GM18505 (cell line): ENCODE results near the gene VWA7.

Experiments used
- ATAC-seq: cut with Tn5 transposase; IDR thresholded peaks from one replicate; pipeline ENCODE4 v1.9.1; 2021; ENCODE audit not compliant: unreplicated experiment
- POLR2A ChIP-seq: IDR thresholded peaks from 4 replicates; pipeline ENCODE4 v1.6.1; 2011; ENCODE audit warnings: borderline replicate concordance; ENCODE audit not compliant: insufficient read depth, insufficient read length; ENCODE audit errors: extremely low read depth

Gene VWA7

DNA sequence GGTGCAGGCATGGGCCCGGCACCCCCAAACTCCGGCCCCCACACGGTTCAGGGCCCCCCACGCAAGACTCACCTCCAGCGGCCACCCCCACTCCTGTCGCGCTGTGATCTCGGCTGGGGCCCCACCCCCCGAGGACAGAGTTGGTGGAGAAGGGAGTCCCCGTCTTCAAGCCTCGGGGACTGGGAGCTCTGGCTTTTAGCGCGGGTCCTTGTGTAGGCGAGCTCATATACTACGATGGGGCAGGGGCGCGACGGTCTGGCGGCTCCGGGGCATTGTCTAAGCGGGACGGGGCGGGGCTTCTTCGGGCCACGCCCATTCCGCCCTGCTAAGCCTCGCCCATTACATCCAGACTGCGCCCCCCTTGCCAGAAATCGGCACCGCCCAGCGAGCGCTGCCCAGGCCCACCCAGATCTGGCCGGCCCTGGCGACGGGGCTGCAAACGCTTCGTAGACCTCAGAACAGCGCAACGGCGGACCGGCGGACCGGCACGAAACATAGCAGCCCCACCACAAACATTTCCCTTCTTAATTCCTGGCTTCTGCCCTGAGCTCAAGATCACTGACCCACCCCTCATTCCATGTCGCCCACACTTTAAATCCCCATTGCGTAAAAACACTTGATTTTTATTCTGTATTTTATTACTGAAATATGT is 47.0 kb downstream of the VWA7 start:
- TF ChIP-seq POLR2A: peak; percentile 50
- ATAC-seq: no peak

DNA sequence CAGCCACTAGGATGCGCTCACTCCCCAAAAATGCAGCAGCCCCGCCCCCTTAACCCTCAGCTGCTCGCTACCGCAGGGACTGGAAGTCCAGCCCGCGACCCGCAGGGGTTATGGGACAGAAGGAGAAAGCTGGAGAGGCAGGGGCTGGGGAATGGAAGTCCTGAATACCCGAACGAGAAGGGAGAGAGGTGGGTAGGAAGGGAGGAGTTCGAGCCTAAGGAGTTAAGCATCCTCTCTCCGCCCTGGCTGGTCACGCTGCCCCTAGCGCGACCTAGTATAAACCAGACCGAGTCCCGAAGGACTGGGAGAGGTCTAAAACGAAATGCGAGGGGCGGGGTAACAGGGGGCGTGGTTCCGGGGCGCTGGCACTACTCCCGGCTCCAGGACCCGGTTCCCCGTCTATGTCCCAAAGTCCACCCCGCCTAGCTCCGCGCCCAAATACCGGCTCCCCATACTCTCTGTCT is 47.6 kb downstream of the VWA7 start:
- no peak for ATAC-seq
- no peak for TF ChIP-seq POLR2A

DNA sequence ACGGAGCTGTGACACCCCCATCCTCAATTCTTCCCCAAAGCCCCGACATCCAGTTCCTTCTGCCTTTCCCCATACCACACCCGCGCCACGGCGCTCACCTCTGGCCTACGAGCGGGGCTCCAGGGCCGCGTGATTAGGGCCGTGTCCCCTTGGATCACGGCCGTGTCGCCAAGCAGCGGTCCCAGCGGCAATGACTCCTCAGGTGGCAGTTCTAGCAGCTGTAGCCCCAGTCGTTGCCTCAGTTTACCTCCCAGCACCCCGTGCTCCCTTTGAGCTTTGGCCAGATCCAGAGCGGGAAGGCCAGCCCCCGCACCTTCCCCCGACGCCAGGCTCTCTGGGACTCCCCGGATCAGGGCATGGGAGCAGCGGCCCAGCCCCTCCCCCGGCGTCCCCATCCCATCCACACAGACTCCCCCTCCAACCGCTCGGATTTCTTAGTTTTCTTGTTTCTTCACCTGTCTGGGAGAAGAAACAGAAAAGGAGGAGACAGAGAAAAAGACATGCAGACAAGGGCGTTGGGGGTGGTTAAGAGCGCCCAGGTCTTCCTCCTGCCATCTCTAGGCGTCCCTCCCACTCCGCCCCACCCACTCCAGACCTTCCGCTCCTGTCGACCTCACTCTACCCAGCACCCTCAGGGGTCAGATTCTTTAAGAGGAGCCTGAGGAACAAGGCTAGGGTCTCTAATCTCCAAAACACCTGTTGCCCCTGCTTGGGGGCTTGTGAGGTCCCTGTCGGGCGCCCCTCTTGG is 48.2 kb downstream of the VWA7 start, which contains the start of gene DDAH2:
DDAH2 (minus strand) TSS at position 533 of the 748 bp plus-strand sequence; CDS start at position 395, 138 bp downstream.
- ATAC-seq: no peak
- no peak for TF ChIP-seq POLR2A

DNA sequence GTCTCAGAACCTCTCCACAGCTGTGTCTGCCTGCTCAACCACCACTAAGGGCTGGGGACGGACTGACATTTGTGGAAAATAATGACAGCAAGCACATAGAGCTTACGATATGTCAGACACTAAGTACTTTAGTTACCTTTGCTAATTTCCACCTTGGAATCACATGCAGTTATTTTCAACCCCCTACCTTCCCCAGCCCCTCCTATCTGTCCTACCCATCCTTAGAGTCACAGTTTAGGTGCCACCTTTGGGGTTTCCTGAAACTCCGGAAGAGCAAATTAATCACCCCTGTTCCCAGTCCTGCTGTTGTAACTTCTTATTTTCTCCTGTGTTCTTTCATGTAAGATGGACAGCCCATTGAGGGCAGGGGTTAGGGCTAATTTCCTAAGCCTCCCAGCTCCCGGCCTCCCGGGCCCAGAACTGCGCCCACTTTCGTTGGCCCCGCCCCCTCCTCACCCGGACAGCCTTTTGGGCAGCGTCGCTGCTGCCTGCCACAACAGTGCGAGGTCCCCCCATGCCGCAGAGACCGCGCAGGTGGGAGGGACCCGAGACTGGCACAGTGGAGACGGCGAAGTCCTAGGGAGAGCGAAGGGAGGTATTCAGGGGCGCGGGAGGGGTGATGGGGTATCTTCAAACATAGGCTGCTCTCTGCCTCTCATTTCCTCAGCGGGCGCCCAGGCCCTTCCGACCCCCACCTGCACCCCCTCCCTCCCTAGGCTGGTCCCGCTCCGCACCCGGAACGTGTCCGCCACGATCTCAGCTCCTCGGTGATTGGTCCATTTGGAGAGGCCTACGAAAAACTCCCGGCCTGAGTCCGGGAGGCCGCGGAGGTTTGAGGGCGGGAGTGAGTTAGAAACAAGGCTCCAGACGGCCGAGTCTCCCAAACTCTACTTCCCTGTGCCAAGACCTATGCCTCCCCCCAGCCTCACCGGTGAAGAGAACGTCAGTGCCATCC is 49.1 kb downstream of the VWA7 start:
- ATAC-seq: peak; percentile 57
- TF ChIP-seq POLR2A: no peak

DNA sequence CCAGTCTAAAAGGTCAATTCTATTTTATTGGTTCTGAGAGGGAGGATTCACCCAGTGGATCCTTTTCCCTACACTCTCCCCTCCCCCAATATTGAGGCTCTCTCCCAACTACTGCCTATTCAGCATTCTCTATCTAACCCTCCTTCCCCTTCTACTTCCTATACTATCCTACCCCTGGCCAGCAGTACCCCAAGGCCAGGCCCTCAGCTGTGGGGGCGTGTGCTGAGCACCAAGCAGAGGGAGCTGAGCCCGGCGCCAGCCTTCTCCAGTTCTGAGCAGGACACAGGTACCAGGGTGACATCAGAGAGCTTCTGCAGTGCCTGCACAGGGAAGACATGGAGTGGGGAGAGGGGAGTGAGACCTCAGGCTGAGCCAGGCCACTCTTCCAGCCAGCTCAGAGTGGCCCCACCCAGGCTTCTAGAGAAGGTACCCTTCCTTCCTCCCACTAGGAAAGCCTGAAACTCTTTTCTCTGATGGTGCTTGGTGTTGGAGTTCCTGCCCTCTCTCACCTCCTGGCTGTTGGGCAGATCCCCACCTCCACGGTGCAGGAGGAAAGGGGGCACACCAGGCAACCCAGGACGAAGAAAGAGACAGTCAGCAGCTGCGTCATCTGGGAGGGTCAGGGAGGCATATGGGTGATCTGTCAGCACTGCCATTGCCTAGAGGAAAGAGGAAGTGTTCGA is 50.0 kb downstream of the VWA7 start:
- peak; percentile 7 for ATAC-seq
- TF ChIP-seq POLR2A: peak; percentile 51

DNA sequence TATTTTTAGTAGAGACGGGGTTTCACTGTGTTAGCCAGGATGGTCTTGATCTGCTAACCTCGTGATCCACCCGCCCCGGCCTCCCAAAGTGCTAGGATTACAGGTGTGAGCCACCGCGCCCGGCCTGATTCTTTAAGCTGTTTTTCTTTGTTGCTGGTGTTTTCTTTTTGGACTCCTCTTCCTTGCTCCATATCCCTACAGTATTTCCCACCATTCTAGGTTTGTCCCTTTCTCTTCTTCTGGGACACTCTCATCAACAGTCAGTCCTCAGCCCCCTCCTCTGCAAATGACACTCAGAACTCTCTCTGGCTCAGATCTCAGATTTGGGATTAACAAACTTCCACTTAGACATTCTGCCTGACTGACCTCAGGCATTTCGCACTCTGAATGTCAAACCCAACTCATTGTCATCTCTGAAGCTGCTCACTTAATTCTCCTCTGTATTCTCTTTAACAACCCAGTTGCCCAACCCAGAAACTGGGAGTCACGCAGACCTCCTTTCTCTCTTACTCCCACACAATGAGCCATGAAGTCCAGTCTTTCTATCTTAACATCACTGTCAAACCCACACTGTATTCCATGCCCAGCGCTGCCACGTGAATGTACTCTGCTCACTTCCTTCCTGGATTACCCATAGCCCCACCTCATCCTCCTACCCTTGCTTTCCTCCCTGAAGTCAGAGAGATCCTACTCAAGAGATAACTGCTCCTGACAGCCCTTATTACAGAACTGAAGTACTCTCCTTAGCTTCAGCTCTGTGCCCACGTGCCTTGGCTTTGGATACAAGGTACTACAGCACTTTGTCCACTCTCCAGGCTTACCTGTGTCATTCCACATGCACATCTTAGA is 51.4 kb downstream of the VWA7 start:
- ATAC-seq: no peak
- TF ChIP-seq POLR2A: no peak

DNA sequence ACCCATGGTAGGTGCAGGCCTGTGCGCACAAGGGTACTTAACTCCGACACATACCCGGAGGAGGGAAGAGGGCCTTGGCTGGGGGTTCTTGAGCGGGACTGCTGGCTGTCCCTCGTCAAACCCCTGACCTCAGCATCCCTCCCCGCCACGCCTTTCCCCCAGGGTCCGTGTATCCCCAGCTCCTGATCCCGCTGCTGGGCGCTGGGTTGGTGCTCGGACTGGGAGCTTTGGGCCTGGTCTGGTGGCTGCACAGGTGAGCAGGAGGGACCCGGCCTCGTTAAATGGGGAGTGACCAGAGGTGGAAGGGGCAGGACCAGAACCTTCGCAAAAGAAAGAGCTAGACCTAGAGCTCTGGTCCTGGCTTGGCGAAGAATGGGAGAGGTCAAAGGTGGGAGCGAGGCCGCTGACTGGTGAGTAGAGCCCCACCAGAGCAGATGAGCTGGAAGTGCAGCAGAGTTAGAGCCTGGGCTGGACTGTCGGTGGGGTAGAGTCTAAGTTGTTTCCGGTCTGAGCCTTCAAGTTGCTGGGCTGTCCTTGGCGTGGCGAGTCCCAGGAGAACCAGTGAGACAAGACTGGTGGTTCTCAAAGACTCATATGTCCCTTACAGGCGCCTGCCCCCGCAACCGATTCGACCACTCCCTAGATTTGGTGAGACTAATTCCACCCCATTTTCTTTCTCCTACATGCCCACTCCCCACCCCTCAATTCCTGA is 53.0 kb downstream of the VWA7 start:
- no peak for TF ChIP-seq POLR2A
- ATAC-seq: no peak

DNA sequence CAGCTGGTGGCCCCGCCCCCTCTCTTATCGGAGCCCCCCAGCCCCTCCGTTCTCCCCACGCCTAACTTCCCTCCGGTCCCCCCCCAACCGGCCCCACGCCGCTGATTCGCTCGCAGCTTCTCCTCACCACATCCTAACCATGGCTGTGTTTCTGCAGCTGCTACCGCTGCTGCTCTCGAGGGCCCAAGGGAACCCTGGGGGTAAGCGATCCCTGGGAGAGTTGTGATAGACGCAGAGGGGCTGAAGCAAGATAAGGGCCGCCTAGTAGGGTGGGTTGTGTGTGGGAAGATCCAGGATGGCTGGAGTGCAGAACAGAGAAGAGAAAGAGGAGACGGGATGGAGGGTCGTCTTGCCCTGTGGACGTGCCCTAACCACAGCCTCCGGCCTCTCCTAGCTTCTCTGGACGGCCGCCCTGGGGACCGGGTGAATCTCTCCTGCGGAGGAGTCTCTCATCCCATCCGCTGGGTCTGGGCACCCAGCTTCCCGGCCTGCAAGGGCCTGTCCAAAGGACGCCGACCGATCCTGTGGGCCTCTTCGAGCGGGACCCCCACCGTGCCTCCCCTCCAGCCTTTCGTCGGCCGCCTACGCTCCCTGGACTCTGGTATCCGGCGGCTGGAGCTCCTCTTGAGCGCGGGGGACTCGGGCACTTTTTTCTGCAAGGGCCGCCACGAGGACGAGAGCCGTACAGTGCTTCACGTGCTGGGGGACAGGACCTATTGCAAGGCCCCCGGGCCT is 53.7 kb downstream of the VWA7 start, which contains the start of gene MPIG6B:
MPIG6B (plus strand) TSS at position 129 of the 735 bp plus-strand sequence; CDS start at position 140, 11 bp downstream.
- ATAC-seq: no peak
- no peak for TF ChIP-seq POLR2A

DNA sequence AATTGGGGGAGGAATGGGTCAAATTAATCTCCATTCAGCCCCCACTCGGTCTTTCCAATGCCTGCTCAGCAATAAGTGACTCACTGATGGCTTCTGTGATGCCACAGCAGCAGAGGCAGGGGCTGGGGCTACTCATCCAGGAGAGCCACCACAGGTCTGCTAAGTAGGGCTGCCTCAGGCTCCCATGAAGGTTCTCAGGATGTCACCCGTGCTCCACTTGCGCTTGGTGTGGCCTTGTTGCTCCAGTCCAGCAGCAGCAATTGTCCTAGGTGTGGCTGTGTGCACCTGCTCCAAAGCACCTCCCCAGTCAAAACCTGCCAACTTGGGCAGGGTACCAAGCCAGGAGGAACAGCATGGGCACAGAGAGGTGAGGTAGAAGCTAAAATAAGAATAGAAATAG is 55.0 kb downstream of the VWA7 start:
- TF ChIP-seq POLR2A: no peak
- no peak for ATAC-seq

DNA sequence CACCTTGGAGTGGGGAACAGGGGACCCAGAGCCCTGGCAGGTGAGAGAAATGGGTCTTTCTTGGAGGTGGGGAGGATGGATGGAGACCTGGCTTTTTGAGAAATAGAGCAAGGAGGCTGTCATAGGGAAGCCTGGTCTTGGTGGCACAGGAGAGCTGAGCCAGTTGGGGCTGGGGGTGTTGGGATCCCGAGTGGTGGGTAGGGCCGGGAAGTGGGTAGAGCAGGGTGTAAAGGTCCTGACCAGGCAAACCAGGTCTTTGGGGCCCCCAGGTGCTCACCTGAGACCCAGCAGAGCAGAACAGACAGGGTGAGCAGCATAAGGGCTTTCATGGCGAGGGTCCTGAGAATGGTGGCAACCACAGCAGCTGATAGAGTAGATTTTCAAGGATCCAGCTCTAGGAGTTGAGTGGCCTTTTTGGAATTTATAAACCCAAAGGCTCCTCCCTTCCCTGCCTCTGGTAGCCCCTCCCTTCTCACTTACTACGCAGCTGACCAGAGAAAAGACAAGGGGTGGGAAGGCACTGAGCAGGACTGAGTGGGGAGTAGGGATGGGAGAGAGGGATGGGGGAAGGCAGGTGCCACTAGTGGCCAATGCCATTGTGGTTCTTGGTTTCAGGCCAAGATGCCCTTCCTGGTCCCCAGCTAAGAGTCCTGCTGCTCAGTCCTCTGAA is 55.6 kb downstream of the VWA7 start, which contains the start of gene LY6G6C:
LY6G6C (minus strand) TSS at position 396 of the 670 bp plus-strand sequence; CDS start at position 329, 67 bp downstream.
- ATAC-seq: no peak
- TF ChIP-seq POLR2A: no peak
